Aorta (tissue), 5 donors: Measurements from ENCODE around the gene SQOR. TPM values are rescaled to one million over a fixed set of nuclear protein-coding genes. Genes with fewer than 3 reads are reported as not detected.

ENCODE experiments used
- ATAC-seq: fragments of 200-7000 bp; cut with Tn5 transposase; one replicate; pipeline ENCODE4 v1.9.1; 2022; ENCODE audit warnings: moderate library complexity; ENCODE audit not compliant: low FRiP score
- DNase-seq, 2 donors: peaks; one replicate each; pipeline ENCODE4 v3.0.0-alpha.2; 2020
- H3K27ac ChIP-seq, 2 donors: one replicate each; pipeline ENCODE4 v1.5.1; 2013; ENCODE audit warnings: low read length in 2 of 2, mild to moderate bottlenecking in 2 of 2, moderate library complexity in 2 of 2, control low read depth in 1 of 2, inconsistent platforms in 1 of 2, low read depth in 1 of 2
- H3K27me3 ChIP-seq, 2 donors: one replicate each; pipeline ENCODE4 v1.6.1; 2013; ENCODE audit warnings: control low read depth in 1 of 2, low read length in 1 of 2, mild to moderate bottlenecking in 1 of 2, moderate library complexity in 1 of 2; ENCODE audit not compliant: insufficient read depth in 2 of 2, control insufficient read depth in 1 of 2
- H3K36me3 ChIP-seq, 2 donors: one replicate each; pipeline ENCODE4 v1.6.1; 2013; ENCODE audit warnings: control low read depth in 1 of 2, low read length in 1 of 2, mild to moderate bottlenecking in 1 of 2; ENCODE audit not compliant: insufficient read depth in 2 of 2, control insufficient read depth in 1 of 2
- H3K4me1 ChIP-seq, 2 donors: one replicate each; pipeline ENCODE4 v1.6.1; 2013; ENCODE audit warnings: low read length in 2 of 2, control low read depth in 1 of 2, mild to moderate bottlenecking in 1 of 2, moderate library complexity in 1 of 2; ENCODE audit not compliant: insufficient read depth in 2 of 2, control insufficient read depth in 1 of 2
- H3K4me3 ChIP-seq, 2 donors: one replicate each; pipeline ENCODE4 v1.5.1; 2013; ENCODE audit warnings: low read length in 2 of 2, control low read depth in 1 of 2, mild to moderate bottlenecking in 1 of 2
- H3K9me3 ChIP-seq: one replicate; pipeline ENCODE4 v1.6.1; 2013; ENCODE audit warnings: mild to moderate bottlenecking, low read length; ENCODE audit not compliant: control insufficient read depth
- WGBS, 2 donors: extraction: QIAGEN DNeasy Blood & Tissue Kit; methylation state at CpG; one replicate each; pipeline ENCODE4 v1.1.7; 2013; 5-methylcytosine and 5-hydroxymethylcytosine counted together
- intact Hi-C, 2 donors: fragments of 100-400 bp; cut with DNase I; formaldehyde crosslinking; loops; one replicate each; pipeline versions ENCODE4 v1.14.2 to v1.15.0; 2022
- polyA plus RNA-seq, 2 donors: library from polyadenylated mRNA; stranded (reverse); fragments of 200-250 nt; gene quantifications; one replicate each; pipeline ENCODE4 v1.2.3, GENCODE V29; 2013
- total RNA-seq, 2 donors: library from RNA; stranded (reverse); fragmentation: NEBNext Ultra II Directional; extraction: Animal tissue kit (Norgen Biotek cat#: 25700); gene quantifications; one replicate each; pipeline ENCODE4 v1.2.1, GENCODE V29; 2021
- donor health status: healthy with polysubstance abuse.
- donor health status: Bipolar disorder and iron deficiency.
- donor health status: DM: no; HTN: no; CAD: no.
- donor health status: DM: no; HTN: no; CAD: no.
- donor health status: DM: yes; HTN: yes; CAD: no.

Gene SQOR
- total and polyA plus RNA-seq, 4 donors = 44.5 to 65.0 (median 51.1) TPM

DNA sequence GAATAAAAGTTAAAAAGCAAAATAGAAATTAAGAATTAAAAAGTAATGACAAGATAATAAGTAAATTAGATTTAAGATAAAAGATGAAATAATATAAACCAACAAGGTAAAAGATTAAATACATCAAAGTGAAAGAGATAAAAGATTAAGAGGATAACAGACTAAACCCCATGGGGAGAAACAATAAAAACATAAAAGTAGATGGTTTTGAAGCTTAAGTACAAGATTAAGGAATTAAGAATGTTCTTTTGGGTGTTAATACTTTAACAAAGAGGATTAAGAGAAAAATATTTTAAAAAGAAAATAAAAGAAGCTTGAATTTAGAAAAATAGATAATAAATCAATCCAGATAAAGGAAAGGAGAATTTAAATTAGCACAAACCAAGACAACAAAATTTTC lies 85.4 kb downstream of the SQOR start:
- intact Hi-C loops = no loop called here
- no peak overlapping the region for H3K4me3 ChIP-seq
- H3K9me3 ChIP-seq = no peaks in the 10 kb centered on the region
- no peak overlapping the region for H3K27ac ChIP-seq
- H3K36me3 ChIP-seq = no peaks in the 10 kb centered on the region
- ATAC-seq (no peak), DNase-seq (no peak)
- H3K27me3 ChIP-seq = no peaks in the 10 kb centered on the region
- no peaks in the 10 kb centered on the region for H3K4me1 ChIP-seq

DNA sequence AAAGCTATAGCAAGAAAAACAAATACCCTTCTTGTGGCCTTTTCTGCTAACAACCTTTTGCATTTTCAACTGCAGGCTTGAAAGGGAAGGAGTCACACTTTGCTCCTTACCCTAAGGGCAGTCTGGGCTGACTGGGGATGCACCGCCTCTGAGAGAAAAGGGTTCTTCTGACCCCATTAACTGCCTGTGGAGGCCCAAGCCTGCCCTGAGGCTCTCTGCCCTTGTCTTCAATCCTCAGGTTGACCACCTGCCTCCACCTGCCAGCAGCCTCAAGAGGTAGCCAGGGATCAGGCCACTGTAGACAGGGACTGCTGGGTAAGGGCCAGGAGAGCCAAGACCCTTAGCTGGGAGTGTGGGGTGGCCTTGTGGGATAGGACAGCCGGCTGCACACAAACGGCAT lies 93.8 kb downstream of the SQOR start:
- H3K27ac ChIP-seq = no peak overlapping the region
- intact Hi-C loops = no loop called here
- ATAC-seq (no peak), DNase-seq (no peak)
- H3K27me3 ChIP-seq = no peaks in the 10 kb centered on the region
- WGBS, 2 donors = 93 to 94% methylated on average over 3 of the region's 3 CpGs
- peaks cover 0 to 2% of the 10 kb centered on the region in 2 donors for H3K4me1 ChIP-seq
- H3K36me3 ChIP-seq = no peaks in the 10 kb centered on the region
- H3K4me3 ChIP-seq = no peak overlapping the region
- H3K9me3 ChIP-seq = no peaks in the 10 kb centered on the region

DNA sequence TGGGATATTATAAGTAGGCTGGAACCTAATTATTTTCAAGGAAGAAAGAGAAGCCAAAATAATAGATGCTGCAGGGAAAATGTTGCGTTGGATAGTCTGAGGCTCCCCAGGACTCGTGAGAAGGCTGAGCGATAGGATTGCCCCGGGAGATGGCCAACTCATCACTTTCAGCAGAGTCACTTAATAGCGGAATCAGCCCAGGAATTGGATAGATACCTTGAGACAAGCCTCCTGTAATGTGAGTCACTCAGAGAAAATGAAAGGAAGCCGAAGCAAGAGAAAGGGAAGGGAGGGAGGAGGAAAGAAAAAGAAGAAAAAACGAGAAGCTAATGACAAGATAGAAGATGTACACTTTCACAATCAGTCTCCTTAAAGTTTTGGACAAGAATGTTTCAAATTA lies 94.3 kb downstream of the SQOR start:
- no peaks in the 10 kb centered on the region for H3K9me3 ChIP-seq
- H3K36me3 ChIP-seq = no peaks in the 10 kb centered on the region
- no peak overlapping the region for H3K27ac ChIP-seq
- H3K27me3 ChIP-seq = no peaks in the 10 kb centered on the region
- DNase-seq (no peak), ATAC-seq (no peak)
- no peak overlapping the region for H3K4me3 ChIP-seq
- intact Hi-C loops = no loop called here
- peaks cover 0 to 2% of the 10 kb centered on the region in 2 donors for H3K4me1 ChIP-seq
- 90 to 94% methylated on average over 7 of the region's 7 CpGs for WGBS, 2 donors

DNA sequence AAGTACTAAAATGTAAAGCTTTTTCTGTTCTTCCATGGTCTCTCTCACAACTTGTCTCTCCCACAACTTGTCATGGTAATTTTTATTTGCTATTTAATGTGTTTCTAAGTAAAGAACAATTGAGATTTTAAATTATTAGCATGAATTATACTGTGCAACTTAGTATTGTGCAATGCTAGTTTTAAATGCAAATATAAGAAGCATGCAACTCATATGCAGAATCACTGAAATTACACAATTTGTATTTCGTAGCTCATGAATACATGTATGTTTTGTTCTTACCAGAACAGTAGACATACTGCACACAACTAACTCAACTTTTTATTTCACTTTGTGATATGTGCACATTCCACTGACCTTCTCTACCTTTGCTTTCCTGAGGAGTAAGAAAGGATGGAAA lies 96.5 kb downstream of the SQOR start:
- WGBS, 2 donors = 91 to 95% methylated on average over 1 of the region's 1 CpG
- no peak for DNase-seq
- intact Hi-C loops = no loop called here
- H3K27ac ChIP-seq = no peak overlapping the region
- H3K9me3 ChIP-seq = no peaks in the 10 kb centered on the region
- H3K4me3 ChIP-seq = no peak overlapping the region
- no peaks in the 10 kb centered on the region for H3K27me3 ChIP-seq
- H3K4me1 ChIP-seq = peaks cover 0 to 2% of the 10 kb centered on the region in 2 donors
- H3K36me3 ChIP-seq = no peaks in the 10 kb centered on the region
- no peak for ATAC-seq

DNA sequence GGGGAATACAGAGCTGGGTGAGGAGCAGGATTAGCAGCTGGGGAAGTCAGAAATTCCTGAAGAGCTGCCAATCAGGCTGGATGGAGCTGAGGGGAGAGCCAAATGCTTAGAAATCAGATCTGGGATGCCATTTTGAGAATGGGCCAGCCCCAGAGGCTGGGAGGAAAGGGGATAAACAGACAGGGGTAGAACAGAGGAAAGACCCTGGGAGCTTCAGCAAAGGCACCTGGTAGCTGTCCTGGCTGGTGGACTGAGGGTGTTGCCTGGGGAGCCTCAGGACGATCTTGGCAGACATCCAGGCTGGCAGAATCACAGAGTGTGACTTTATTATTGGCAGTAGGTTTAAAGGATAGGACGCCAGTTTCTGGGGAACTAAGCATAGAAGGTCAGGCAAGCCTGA lies 97.8 kb downstream of the SQOR start:
- Histone ChIP-seq H3K36me3 (no peaks in the 10 kb centered on the region), H3K27me3 (no peaks in the 10 kb centered on the region), H3K9me3 (no peaks in the 10 kb centered on the region), H3K4me1 (peaks cover 0 to 2% of the 10 kb centered on the region in 2 donors), H3K4me3 (no peak overlapping the region), H3K27ac (no peak overlapping the region)
- 0 to 3% methylated on average over 2 of the region's 2 CpGs for WGBS, 2 donors
- peak; percentile 38 for ATAC-seq
- intact Hi-C loops = no loop called here
- DNase-seq = peak in 1 of 2 donors; percentile 73

DNA sequence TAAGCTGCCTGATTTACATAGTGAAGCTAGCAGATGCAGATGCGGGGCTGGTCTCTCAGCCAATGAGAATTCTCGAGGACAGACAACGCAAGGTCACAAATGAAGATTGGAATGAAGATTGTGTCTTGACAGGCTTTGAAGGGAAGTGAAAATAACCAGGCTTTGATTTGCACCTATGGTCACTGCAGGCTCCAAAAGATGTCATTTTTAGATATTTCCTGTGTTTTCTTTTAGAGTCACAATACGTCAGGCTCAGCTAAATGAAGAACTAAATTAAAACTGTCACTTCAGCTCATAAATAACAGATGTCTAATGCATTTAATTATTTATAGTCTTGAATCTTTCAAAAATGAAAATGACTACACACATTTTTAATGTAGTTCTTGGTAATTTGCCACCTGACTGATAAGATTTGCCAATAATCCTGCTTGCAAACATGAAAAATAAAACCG lies 99.5 kb downstream of the SQOR start:
- WGBS, 2 donors = 53 to 69% methylated on average over 5 of the region's 5 CpGs
- no peaks in the 10 kb centered on the region for H3K27me3 ChIP-seq
- H3K27ac ChIP-seq = no peak overlapping the region
- H3K9me3 ChIP-seq = no peaks in the 10 kb centered on the region
- intact Hi-C loops = no loop called here
- H3K4me3 ChIP-seq = no peak overlapping the region
- ATAC-seq = no peak
- H3K36me3 ChIP-seq = no peaks in the 10 kb centered on the region
- DNase-seq = no peak
- H3K4me1 ChIP-seq = peaks cover 0 to 2% of the 10 kb centered on the region in 2 donors

Other genes starting within 250 kb of the SQOR start
- gene SLC30A4, start 112.3 kb upstream of the SQOR start, total RNA-seq = 10 to 100 TPM in 1 of 2 donors, 1 to 10 TPM in 1; 8.2 to 10.2 TPM
- gene SLC30A4, start 112.3 kb upstream of the SQOR start, polyA plus RNA-seq = 1 to 10 TPM; 3.7 to 6.3 TPM
- gene BLOC1S6, start 47.6 kb upstream of the SQOR start, total RNA-seq = 10 to 100 TPM; 46.8 to 47.3 TPM
- gene BLOC1S6, start 47.6 kb upstream of the SQOR start, polyA plus RNA-seq = 10 to 100 TPM; 24.9 to 45.6 TPM